AG09309 (cell line): Measurements from ENCODE around the gene DYDC2.

ENCODE experiments used
- DNase-seq: peaks from one replicate; pipeline ENCODE4 v3.0.0-alpha.2; 2010; ENCODE audit warnings: low read depth
- H3K4me3 ChIP-seq: 2 replicates; pipeline ENCODE4 v1.5.1; 2011; ENCODE audit warnings: mild to moderate bottlenecking, low read depth, low read length, moderate library complexity; ENCODE audit not compliant: control insufficient read depth
- CTCF ChIP-seq: IDR thresholded peaks from 2 replicates; pipeline ENCODE4 v1.5.1; 2011; ENCODE audit warnings: mild to moderate bottlenecking, low read depth, low read length, inconsistent platforms; ENCODE audit not compliant: insufficient read depth, control insufficient read depth; ENCODE audit errors: missing control alignments

Gene DYDC2

GRCh38 chr10:80409121-80409520, 52.5 kb downstream of the DYDC2 start:
- H3K4me3 ChIP-seq: no peak overlapping the region
- DNase-seq: no peak
- no peak for TF ChIP-seq CTCF

- no peak for DNase-seq
- no peak overlapping the region for H3K4me3 ChIP-seq
Measured at GRCh38 chr10:80410122-80410521, 53.5 kb downstream of the DYDC2 start.

GRCh38 chr10:80410578-80411145, 54.1 kb downstream of the DYDC2 start:
- no peak for TF ChIP-seq CTCF
- H3K4me3 ChIP-seq: no peak overlapping the region
- no peak for DNase-seq

More at GRCh38 chr10:80410122-80410521, 53.5 kb downstream of the DYDC2 start:
- TF ChIP-seq CTCF: no peak

GRCh38 chr10:80411267-80411668, 54.7 kb downstream of the DYDC2 start:
- no peak for TF ChIP-seq CTCF
- no peak for DNase-seq

GRCh38 chr10:80411681-80412220, 55.2 kb downstream of the DYDC2 start:
- no peak overlapping the region for H3K4me3 ChIP-seq
- no peak for TF ChIP-seq CTCF
- DNase-seq: no peak

More at GRCh38 chr10:80411267-80411668, 54.7 kb downstream of the DYDC2 start:
- H3K4me3 ChIP-seq: no peak overlapping the region

GRCh38 chr10:80412486-80412885, 55.9 kb downstream of the DYDC2 start:
- no peak overlapping the region for H3K4me3 ChIP-seq
- no peak for TF ChIP-seq CTCF
- no peak for DNase-seq
